RPMI7951 (cell line): ENCODE measurements around the gene ANKS4B. TPM values are rescaled to one million over a fixed set of nuclear protein-coding genes. Genes with fewer than 3 reads are reported as not detected.
"Not testable (repeated sequence)": the region's sequence is repeated elsewhere in the genome, so short reads cannot be mapped to it uniquely, and the experiment has no call there.

Experiments
- DNase-seq: peaks from one replicate; pipeline ENCODE4 v3.0.0-alpha.2; 2012; ENCODE audit warnings: low read depth
- total RNA-seq: library from RNA; depleted of rRNA; stranded (reverse); fragments of >200 nt; shearing (Covaris generic); gene quantifications from 2 replicates; pipeline ENCODE4 v1.2.3, GENCODE V29; 2014

The ANKS4B gene
- total RNA-seq, 1 experiment from 2014 or later: not detected

- no peak for DNase-seq
Observed at GRCh38 chr16:21262779-21263639, 29.5 kb downstream of the ANKS4B start.

- DNase-seq: peak; percentile 59
Observed at GRCh38 chr16:21263640-21264570, 30.4 kb downstream of the ANKS4B start.

GRCh38 chr16:21264571-21265036 is 31.1 kb downstream of the ANKS4B start:
- DNase-seq: no peak

- DNase-seq: no peak
Observed at GRCh38 chr16:21265104-21265837, 31.8 kb downstream of the ANKS4B start.

- DNase-seq: no peak
Observed at GRCh38 chr16:21267298-21267697, 33.8 kb downstream of the ANKS4B start.

GRCh38 chr16:21268236-21268635 is 34.7 kb downstream of the ANKS4B start:
- no peak for DNase-seq

- DNase-seq: no peak
Observed at GRCh38 chr16:21272253-21272652, 38.8 kb downstream of the ANKS4B start.

- not testable (repeated sequence) for DNase-seq
Observed at GRCh38 chr16:21272763-21273162, 39.3 kb downstream of the ANKS4B start.

- no peak for DNase-seq
Observed at GRCh38 chr16:21274172-21274726, 40.8 kb downstream of the ANKS4B start.

GRCh38 chr16:21275529-21275928 is 42.0 kb downstream of the ANKS4B start:
- DNase-seq: no peak

- DNase-seq: no peak
Observed at GRCh38 chr16:21276090-21276489, 42.6 kb downstream of the ANKS4B start.

GRCh38 chr16:21277045-21277926 is 43.8 kb downstream of the ANKS4B start:
- DNase-seq: no peak

- DNase-seq: peak; percentile 11
Observed at GRCh38 chr16:21277927-21278706, 44.6 kb downstream of the ANKS4B start, which contains the start of gene CRYM. Gene CRYM (minus strand): TSS chr16:21278290. CDS start chr16:21278251, 39 bp downstream.

GRCh38 chr16:21279501-21279900 is 46.0 kb downstream of the ANKS4B start:
- DNase-seq: no peak

GRCh38 chr16:21281698-21282389 is 48.3 kb downstream of the ANKS4B start:
- DNase-seq: no peak

GRCh38 chr16:21283521-21284289 is 50.2 kb downstream of the ANKS4B start:
- DNase-seq: peak; percentile 32

- DNase-seq: no peak
Observed at GRCh38 chr16:21284414-21284813, 50.9 kb downstream of the ANKS4B start.

- DNase-seq: no peak
Observed at GRCh38 chr16:21285314-21285713, 51.8 kb downstream of the ANKS4B start.
